ENCODE measurements around the gene COX6B1.
"Not testable (repeated sequence)": the region's sequence is repeated elsewhere in the genome, so short reads cannot be mapped to it uniquely, and the experiment has no call there.

Gene COX6B1

DNA sequence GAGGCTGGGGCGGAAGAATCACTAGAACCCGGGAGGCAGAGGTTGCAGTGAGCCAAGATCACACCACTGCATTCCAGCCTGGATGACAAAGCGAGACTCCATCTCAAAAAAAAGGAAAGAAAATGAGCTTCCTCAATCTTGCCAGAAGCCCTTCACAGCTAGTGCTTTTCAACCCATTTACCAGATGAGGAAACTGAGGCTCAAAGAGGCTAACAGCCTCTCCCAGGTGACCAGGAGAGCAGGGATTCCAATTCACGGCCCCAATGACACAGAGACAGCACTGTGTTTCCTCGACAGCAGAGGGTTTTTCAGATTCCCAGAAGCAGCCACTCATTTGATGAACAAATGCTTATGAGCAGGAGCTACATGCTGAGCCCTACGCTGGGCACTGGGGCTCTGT, 21.4 kb downstream of the COX6B1 start:
- no peak for DNase-seq

DNA sequence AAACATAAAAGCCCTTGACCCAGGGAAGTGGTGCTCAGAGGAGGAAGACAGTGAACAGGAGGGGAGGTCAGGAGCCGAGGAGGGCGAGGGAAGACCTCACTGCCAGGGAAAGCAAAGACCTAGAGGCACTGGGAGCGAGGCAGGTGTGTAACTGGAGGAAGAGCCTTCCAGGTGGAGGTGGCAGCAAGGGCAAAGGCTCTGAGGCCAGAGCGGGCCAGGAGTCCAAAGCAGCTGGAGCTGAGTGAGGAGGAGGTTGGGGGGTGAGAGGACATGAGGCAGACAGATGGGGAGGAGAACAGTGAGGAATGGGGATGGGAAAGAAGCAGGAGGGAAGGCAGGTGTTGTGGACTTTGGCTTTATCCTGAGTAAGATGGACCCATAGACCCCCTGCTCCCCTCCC, 21.9 kb downstream of the COX6B1 start:
- DNase-seq, result no peak

DNA sequence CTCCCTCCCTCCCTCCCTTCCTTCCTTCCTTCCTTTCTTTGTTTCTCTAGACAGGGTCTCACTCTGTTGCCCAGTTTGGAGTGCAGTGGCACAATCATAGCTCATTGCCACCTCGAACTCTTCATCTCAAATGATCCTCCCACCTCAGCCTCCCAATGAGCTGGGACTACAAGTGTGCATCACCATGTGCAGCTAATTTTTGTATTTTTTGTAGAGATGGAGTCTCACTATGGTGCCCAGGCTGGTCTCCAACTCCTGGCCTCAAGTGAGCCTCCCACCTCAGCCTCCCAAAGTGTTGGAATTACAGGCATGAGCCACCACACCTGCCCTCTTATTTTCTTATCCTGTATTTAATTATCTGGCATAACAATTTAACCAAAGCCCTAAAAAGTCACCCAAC, 22.6 kb downstream of the COX6B1 start:
- DNase-seq, result no peak

DNA sequence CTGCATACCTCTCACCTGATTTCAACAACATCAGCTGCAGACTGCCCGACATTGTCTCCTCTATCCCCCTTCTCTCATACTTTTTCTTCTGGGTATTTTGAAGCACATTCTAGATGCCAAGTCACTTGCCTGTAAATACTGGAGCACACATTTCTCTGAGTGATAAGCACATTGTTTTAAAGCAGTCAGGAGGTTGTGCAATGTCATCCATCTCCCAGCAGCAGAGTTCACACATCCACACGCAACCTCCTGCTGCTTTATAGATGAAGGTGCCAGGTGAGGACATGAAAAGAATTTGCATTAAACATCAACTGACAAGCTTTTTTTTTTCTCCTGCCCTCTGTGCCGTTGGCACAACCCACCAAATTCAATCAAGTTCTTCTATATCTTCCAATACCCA, 23.7 kb downstream of the COX6B1 start:
- no peak for DNase-seq

DNA sequence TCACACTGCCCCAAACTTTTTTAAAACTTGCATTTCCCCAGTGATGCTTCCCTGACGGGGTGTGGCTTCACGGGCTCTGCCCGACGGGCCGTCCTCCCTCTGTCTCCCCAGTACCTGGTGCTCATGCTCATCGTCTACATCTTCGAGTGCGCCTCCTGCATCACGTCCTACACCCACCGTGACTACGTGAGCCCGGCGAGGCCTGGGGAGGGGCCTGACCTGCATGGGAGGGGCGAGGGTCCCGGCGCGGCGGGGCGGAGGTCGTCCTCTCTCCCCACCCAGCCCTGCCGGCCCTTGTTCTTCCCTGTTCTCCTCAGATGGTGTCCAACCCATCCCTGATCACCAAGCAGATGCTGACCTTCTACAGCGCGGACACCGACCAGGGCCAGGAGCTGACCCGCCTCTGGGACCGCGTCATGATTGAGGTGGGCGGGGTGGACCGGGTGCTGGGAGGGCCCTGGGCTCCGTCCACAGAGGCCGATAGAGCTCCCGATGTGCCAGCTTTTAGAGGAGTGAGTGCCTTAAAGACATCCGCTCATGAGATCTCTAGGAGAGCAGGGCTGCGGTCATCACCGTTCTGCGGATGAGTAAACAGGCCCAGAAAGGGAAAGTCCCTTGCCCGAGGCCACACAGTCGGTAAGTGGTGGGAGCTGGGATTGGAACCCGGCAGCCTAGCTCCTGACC, 25.1 kb downstream of the COX6B1 start:
- peak; percentile 42 for DNase-seq

DNA sequence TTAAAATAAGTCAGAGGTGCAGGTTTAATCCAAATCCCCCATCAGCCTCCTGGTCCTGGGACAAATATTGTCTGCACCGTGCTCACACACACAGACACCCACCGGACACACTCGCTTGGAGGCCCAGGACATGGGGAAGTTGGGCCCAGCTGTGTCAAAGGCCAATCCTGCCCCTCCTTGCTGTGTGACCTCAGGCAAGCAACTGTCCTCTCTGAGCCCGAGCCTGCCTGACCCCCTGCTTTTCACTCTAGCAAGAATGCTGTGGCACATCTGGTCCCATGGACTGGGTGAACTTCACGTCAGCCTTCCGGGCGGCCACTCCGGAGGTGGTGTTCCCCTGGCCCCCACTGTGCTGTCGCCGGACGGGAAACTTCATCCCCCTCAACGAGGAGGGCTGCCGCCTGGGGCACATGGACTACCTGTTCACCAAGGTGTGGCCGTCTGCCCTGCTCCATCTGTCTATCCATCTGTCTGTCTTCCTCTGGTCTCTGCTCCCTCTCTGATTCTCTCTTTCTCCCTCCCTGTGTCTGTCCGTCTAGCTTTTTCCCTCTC, 27.5 kb downstream of the COX6B1 start:
- no peak for DNase-seq

DNA sequence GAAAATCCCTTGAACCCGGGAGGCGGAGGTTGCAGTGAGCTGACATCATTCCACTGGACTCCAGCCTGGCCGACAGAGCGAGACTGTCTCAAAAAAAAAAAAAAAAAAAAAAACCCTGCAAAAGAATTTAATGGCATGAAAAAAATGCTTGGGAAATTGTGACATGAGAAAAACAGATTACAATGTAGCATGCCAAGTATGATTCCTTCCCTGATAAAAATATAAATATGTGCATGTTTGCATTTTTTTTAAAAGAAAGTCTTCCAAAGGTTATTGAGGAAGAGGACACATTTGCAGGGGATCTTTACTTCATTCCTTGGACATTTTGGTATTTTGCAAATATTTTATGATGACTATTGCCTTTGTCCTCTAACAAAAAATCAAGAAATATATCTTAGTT, 41.7 kb downstream of the COX6B1 start:
- DNase-seq, result no peak

DNA sequence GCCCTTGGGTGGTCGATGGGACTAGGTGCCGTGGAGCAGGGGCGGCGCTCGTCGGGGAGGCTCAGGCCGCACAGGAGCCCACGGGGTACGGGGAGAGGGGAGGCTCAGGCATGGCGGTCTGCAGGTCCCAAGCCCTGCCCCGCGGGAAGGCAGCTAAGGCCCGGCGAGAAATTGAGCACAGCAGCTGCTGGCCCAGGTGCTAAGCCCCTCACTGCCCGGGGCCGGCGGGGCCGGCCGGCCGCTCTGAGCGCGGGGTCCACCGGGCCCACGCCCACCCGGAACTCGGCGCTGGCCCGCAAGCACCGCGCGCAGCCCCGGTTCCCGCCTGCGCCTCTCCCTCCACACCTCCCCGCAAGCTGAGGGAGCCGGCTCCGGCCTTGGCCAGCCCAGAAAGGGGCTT, 43.0 kb downstream of the COX6B1 start:
- not testable (repeated sequence) for DNase-seq

DNA sequence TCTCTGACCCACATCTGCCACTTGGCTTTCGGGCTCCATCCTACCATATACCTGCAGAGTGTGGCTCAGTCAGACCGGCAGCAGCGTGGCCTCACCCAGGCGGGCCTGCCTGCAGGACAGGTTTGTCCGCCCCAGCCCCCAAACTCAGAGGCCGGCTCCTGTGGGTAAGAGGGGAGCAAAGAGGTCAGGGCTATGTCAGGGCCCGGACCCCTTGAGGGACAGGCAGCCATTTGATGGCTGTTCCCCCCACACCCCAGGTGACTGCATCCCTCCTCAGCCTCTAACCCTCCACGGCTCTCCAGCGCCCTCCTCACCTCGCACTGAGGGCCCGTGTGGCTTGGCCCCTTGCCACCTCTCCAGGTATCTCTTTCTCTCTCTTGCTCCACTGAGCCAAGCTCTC, 43.9 kb downstream of the COX6B1 start:
- DNase-seq, result peak; percentile 69

DNA sequence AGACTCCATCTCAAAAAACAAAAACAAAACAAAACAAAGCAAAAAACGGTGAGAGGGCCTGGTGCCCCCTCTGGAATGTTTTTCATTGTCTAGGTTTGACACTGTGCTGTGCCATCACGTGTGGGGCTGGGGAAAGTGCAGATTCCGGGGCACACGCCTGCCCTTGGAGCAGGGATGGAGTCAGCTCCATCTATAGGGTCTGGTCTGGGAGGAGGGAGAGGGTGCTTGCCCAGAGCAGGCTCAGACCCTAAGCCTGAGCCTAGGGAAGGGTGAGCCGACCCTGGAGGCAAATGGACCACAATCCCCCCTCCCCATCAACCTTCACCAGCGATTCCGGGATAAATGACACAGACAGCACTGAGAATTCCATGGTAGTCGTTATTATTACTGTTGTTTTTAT, 45.3 kb downstream of the COX6B1 start:
- no peak for DNase-seq

DNA sequence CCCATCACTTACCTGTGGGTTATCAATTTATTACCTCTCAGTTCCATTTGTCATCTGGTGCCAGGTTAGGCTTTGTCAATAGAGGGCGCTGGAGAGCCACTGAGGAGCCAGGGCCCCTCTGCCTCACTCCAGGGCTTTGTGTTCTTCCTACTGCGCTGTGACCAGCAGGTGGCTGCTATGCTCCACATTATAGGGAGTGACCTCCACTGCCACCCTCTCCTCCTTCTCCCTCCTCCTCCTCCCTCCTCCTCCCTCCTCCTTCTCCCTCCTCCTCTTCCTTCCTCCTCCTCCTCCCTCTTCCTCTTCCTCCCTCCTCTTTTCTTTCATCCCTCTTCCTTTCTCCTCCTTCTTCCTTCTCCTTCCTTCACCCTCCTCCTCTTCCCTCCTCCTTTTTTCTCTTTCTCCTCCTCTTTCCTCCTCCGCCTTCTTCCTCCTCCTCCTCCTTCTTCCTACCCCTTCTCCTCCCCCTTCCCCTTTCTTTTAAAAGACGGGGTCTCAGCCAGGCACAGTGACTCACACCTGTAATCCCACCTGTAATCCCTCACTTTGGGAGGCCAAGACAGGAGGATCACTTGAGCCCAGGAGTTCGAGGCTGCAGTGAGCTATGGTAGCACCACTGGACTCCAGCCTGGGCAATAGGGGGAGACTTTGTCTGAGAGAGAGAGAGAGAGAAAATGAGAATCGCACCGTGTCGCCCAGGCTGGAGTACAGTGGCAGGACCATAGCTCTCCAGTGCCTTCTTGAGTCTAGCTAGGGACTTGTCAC, 45.9 kb downstream of the COX6B1 start:
- peak; percentile 88 for DNase-seq

DNA sequence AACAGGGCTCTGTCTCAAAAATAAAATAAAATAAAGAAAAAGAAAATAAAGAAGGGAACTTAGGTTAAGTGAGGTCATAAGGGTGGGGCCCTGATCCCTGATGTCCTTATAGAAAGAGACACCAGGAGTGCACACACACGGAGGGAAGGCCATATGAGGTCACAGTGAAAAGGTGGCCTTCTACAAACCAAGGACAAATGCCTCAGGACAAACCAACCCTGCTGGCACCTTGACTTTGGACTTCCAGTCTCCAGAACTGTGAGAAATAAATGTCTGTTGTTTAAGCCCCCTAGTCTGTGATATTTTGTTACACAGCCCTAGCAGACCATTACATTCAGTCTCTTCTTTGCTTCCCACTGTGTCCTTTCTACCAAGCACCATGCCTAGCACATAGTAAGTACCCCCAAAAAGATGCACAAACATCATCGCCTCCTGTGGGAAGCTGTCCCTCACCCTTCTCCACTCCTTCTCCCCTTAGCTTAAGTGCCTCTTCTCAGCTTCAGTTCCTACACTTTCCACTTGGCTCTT, 47.8 kb downstream of the COX6B1 start:
- DNase-seq, result no peak

DNA sequence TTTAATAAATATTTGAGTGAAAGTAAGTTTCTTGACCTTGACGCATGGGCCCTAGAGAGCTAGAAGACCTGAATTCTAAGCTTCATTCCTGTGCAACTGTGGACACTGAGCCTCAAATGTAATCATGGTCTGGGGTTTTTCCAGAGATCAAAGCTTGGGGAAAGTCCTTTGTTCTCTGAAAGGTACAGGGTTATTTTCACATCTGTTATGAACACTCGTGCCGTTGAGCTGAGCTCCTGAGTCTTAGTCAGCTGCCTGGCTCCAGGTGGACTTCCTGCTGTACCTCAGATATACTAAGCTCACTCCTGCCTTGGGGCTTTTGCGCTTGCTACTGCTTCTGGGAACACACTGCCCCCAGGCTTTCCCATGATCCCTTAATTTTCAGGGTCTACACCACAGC, 48.7 kb downstream of the COX6B1 start:
- DNase-seq, result no peak

DNA sequence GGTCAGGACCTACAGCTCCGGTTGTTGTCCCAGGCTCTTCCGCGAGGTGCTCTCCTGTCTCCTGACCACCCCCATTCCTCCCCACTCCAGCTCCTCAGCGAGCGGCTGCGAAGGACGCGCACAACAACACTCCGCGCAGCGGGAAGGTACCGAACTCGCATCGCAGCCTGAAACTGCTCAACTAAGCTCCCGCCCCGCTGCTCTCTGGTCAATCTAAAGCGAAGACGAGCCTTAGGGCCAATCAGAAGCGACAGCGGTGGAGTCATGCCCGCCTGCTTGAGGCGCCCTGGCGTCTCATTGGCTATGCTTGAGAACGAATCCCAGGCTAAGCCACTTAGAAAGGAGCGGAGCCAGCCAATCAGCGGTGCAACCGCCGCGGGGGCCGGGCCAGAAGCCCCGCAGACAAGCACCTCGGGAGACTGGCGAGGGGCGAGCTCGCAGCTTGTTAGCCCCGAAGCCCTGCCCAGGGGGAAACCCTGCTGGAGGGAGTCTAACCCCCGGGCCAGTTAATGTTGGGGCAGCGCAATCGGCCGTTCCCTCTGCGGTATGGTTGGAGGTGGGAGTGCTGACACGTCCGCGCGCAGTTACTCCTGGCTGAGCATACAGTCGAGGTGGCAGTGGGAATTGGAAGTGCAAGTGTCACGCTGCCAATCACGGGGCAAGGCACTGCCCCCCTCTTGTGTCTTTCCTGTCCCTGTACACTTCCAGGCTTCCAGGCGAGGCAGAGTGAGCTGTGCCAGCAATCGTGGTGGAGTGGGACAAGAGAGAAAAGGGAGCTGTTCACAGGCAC, 54.3 kb downstream of the COX6B1 start:
- peak; percentile 94 for DNase-seq

DNA sequence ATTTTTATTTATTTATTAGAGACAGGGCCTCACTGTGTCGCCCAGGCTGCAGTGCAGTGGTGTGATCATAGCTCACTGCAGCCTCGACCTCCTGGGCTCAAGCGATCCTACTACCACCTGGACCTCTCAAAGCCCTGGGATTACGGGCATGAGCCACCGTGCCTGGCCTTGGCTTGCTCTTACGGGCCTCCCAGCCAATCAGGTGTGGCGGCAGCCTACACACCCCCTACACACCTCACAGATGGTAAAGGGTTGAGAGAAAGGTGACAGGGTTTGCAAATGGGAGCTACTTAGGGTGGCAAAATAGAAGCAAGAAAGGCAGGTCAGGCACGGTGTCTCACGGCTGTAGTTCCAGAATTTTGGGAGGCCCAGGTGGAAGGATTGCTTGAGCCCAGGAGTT, 55.2 kb downstream of the COX6B1 start:
- peak; percentile 11 for DNase-seq

DNA sequence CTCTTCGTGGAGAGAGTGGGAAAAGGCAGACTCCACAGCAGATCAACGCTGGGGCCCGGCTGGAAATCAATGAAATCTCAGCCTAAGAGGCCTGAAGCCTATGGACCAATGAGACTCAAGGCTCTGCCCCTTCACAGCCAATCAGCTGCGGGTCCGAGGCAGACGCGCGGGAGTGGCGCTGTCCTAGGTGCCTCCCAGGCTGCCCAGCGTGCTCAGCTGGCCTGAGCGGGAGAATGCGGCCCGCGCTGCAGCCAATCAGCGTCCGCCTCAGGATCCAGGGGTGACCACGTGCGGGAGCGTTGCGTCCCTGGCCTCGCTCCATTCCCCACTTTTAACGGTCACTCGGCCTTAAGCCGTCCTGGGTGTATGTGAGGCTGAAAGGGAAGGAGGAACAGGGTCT, 56.1 kb downstream of the COX6B1 start, which contains the start of gene ZBTB32:
TSS of gene ZBTB32 (plus strand) at position 341 of the 400 bp plus-strand sequence. CDS start 10,069 bp downstream, outside the sequence.
- DNase-seq, result no peak
